Myocyte (in vitro differentiated cells): ENCODE measurements around the gene TBC1D3E. TPM values are rescaled to one million over a fixed set of nuclear protein-coding genes. Genes with fewer than 3 reads are reported as not detected.
"Not testable (repeated sequence)": the region's sequence is repeated elsewhere in the genome, so short reads cannot be mapped to it uniquely, and the experiment has no call there.

ENCODE experiments used
- DNase-seq: peaks from one replicate; pipeline ENCODE4 v3.0.0-alpha.2; 2012; ENCODE audit warnings: low read depth
- polyA plus RNA-seq: library from polyadenylated mRNA; unstranded; fragments of >200 nt; gene quantifications from one replicate; pipeline ENCODE4 v1.2.1, GENCODE V29; 2012; ENCODE audit warnings: missing spikeins
- total RNA-seq: library from RNA; depleted of rRNA; stranded (reverse); fragments of >200 nt; gene quantifications from 2 replicates; pipeline ENCODE4 v1.2.3, GENCODE V29; 2014

TBC1D3E gene
- total RNA-seq, result not detected in 2 replicates
- polyA plus RNA-seq, result not detected

DNA sequence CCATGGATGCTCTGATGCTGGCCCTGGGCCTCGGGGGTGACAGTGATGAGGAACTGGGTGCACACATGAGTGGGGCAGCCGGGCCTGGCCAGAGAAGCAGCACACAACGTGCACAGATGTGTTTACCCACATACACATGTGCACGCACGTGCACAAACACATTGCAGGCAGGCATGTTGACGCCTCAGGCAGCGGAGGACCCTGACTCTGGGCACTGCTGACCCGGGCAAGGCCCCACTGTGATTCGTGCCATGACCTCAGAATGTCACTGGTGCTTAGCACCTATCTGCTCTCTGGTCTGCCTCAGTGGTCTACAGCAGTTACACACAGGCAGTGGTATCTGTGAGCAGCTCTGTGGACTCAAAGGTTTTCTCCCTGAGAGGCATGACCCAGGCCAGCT is at the start of gene TBC1D3E:
TSS of gene TBC1D3E (plus strand) at position 301 of the 400 bp plus-strand sequence. CDS start 1,545 bp downstream, outside the sequence.
- DNase-seq, result not testable (repeated sequence)

GRCh38 chr17:38087344-38087743 is 40.4 kb upstream of the TBC1D3E start:
- DNase-seq, result not testable (repeated sequence)

GRCh38 chr17:38088120-38088519 is 39.6 kb upstream of the TBC1D3E start:
- DNase-seq, result not testable (repeated sequence)

DNA sequence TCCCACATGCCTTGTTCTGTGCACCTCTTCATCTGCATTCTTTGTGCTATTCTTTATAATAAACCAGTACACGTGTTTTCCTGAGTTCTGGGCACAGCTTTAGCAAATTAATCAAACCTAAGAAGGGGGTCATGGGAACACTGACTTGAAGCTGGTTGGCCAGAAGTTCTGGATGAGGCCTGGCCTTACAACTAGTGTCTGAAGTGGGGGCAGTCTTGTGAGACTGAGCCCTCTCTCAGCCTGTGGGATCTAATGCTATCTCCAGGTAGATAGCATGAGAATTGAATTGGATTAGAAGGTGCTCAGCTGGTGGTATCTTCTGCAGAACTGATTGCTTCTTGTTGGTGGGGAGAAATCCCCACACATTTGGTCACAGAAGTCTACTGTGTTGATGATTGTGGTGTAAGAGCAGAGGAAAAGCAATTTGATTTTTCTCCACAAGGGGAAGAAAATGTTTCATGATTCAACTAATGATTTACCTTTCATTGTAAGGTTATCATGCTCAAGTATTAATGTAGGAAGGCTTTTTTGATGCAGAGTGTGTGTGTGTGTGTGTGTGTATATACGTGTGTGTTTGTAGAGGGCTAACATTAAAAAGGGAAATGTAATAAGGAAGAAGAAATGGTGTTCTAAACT is 33.6 kb upstream of the TBC1D3E start:
- not testable (repeated sequence) for DNase-seq

DNA sequence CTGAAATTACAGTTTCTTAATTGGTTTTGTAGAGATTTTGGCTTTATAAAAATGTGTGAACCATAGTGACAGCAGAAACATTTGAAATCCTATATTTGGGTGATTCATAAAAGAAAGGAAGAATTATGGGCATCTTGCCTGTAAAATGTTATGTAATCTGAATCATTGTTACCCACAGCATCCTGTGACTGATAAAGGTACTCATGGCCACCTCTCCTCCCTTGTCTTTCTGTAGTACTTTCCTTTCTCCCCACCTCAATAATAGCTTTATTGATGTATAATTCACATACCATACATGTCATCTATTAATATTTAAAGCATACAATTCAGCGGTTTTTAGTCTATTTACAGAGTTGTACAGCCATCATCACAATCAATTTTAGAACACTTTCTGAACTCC is 28.5 kb upstream of the TBC1D3E start:
- not testable (repeated sequence) for DNase-seq

GRCh38 chr17:38119829-38120228 is 7.9 kb upstream of the TBC1D3E start:
- DNase-seq, result not testable (repeated sequence)

GRCh38 chr17:38134860-38135259 is 7.1 kb downstream of the TBC1D3E start:
- DNase-seq, result not testable (repeated sequence)

Other genes starting within 250 kb of the TBC1D3E start
- gene TBC1D3K, start 203.5 kb upstream of the TBC1D3E start, total RNA-seq, result not detected in 2 replicates
- 13.1 and 14.3 TPM in 2 replicates for gene TBC1D3L, start 138.9 kb upstream of the TBC1D3E start, total RNA-seq
- not detected in 2 replicates for gene TBC1D3D, start 124.0 kb upstream of the TBC1D3E start, total RNA-seq
- gene TBC1D3C, start 59.3 kb upstream of the TBC1D3E start, total RNA-seq, result 1.2 and 1.6 TPM in 2 replicates
- not detected in 2 replicates for gene TBC1D3, start 64.6 kb downstream of the TBC1D3E start, total RNA-seq
- 38.5 and 44.1 TPM in 2 replicates for gene MRPL45, start 169.2 kb downstream of the TBC1D3E start, total RNA-seq
- 0.03 and 0.05 TPM in 2 replicates for gene GPR179, start 216.0 kb downstream of the TBC1D3E start, total RNA-seq
- gene SOCS7, start 223.9 kb downstream of the TBC1D3E start, total RNA-seq, result 16.1 and 36.1 TPM in 2 replicates